OCI-LY1 (cell line): ENCODE results near the gene CTNND2.

Experiments
- H2AFZ ChIP-seq: fragments of 200-600 bp; sonication (generic), shearing (Covaris generic); 2 replicates; pipeline ENCODE4 v1.6.0; 2014; ENCODE audit warnings: antibody characterized with exemption, mild to moderate bottlenecking, low read length
- H3F3A ChIP-seq: fragments of 200-600 bp; sonication (generic), shearing (Covaris generic); 2 replicates; pipeline ENCODE4 v1.6.0; 2014; ENCODE audit warnings: mild to moderate bottlenecking, antibody characterized with exemption, low read length, moderate library complexity; ENCODE audit not compliant: insufficient read depth
- H3K27ac ChIP-seq: fragments of 200-600 bp; sonication (generic); 2 replicates; pipeline ENCODE4 v1.5.1; 2014; ENCODE audit warnings: low read length, mixed run types, mild to moderate bottlenecking, low read depth; ENCODE audit not compliant: poor library complexity, severe bottlenecking
- H3K27me3 ChIP-seq: fragments of 200-600 bp; sonication (generic); 2 replicates; pipeline ENCODE4 v1.6.0; 2014; ENCODE audit warnings: antibody characterized with exemption, mild to moderate bottlenecking, low read length, moderate library complexity; ENCODE audit not compliant: insufficient read depth
- H3K36me3 ChIP-seq: fragments of 200-600 bp; sonication (generic); 2 replicates; pipeline ENCODE4 v1.6.1; 2014; ENCODE audit warnings: mild to moderate bottlenecking, antibody characterized with exemption, low read length, moderate library complexity, mixed read lengths; ENCODE audit not compliant: insufficient read depth
- H3K4me1 ChIP-seq: fragments of 200-600 bp; sonication (generic); 2 replicates; pipeline ENCODE4 v1.5.1; 2014; ENCODE audit warnings: mild to moderate bottlenecking, low read length, moderate library complexity; ENCODE audit not compliant: insufficient read depth, severe bottlenecking
- H3K4me2 ChIP-seq: fragments of 200-600 bp; sonication (generic), shearing (Covaris generic); 2 replicates; pipeline ENCODE4 v1.6.1; 2014; ENCODE audit warnings: low read length
- H3K4me3 ChIP-seq: fragments of 200-600 bp; sonication (generic); 2 replicates; pipeline ENCODE4 v1.5.1; 2014; ENCODE audit warnings: low read length, low read depth, mild to moderate bottlenecking, mixed read lengths; ENCODE audit not compliant: poor library complexity, severe bottlenecking
- H3K79me2 ChIP-seq: fragments of 200-600 bp; shearing (Covaris generic); 2 replicates; pipeline ENCODE4 v1.6.1; 2016; ENCODE audit warnings: mixed run types, low read length, mixed read lengths; ENCODE audit not compliant: insufficient read depth
- H3K9ac ChIP-seq: fragments of 200-600 bp; sonication (generic), shearing (Covaris generic); 2 replicates; pipeline ENCODE4 v1.6.1; 2014; ENCODE audit warnings: mild to moderate bottlenecking, low read length, mixed read lengths
- H3K9me2 ChIP-seq: fragments of 200-600 bp; sonication (generic), shearing (Covaris generic); 2 replicates; pipeline ENCODE4 v1.6.1; 2014; ENCODE audit warnings: low read depth, mild to moderate bottlenecking, low read length, mixed read lengths
- H3K9me3 ChIP-seq: fragments of 200-600 bp; shearing (Covaris generic); 2 replicates; pipeline ENCODE4 v1.6.1; 2014; ENCODE audit warnings: low read length, mixed read lengths
- H4K20me1 ChIP-seq: fragments of 200-600 bp; sonication (generic), shearing (Covaris generic); 2 replicates; pipeline ENCODE4 v1.6.0; 2016; ENCODE audit warnings: mild to moderate bottlenecking, low read length; ENCODE audit not compliant: insufficient read depth
- CTCF ChIP-seq: fragments of 200-600 bp; sonication (generic), shearing (Covaris generic); IDR thresholded peaks from 2 replicates; pipeline ENCODE4 v1.5.1; 2017; ENCODE audit warnings: mild to moderate bottlenecking, antibody characterized with exemption, low read length, moderate library complexity, mixed read lengths
- EZH2 ChIP-seq: fragments of 200-600 bp; sonication (generic), shearing (Covaris generic); IDR thresholded peaks from 2 replicates; pipeline ENCODE4 v1.8.0; 2017; ENCODE audit warnings: borderline replicate concordance, mixed run types, mild to moderate bottlenecking, antibody characterized with exemption, low read length, moderate library complexity, mixed read lengths

CTNND2 gene

GRCh38 chr5:11449966-11450365 is 454.3 kb downstream of the CTNND2 start:
- Histone ChIP-seq H3K4me1 (no peaks in the 10 kb centered on the region), H3K9ac (no peak overlapping the region), H3K79me2 (no peaks in the 10 kb centered on the region), H4K20me1 (no peaks in the 10 kb centered on the region), H3K27me3 (no peaks in the 10 kb centered on the region), H3K9me2 (no peaks in the 10 kb centered on the region), H2AFZ (no peak overlapping the region), H3K36me3 (no peaks in the 10 kb centered on the region), H3K27ac (no peak overlapping the region), H3K4me3 (no peak overlapping the region), H3K4me2 (no peak overlapping the region), H3F3A (no peaks in the 10 kb centered on the region), H3K9me3 (no peaks in the 10 kb centered on the region)
- no peak for TF ChIP-seq CTCF
- no peak for TF ChIP-seq EZH2

GRCh38 chr5:11449217-11449616 is 455.0 kb downstream of the CTNND2 start:
- no peaks in the 10 kb centered on the region for H3K9me3 ChIP-seq
- H4K20me1 ChIP-seq, result no peaks in the 10 kb centered on the region
- no peak overlapping the region for H3K4me3 ChIP-seq
- H3K9me2 ChIP-seq, result no peaks in the 10 kb centered on the region
- no peak overlapping the region for H3K4me2 ChIP-seq
- H3K79me2 ChIP-seq, result no peaks in the 10 kb centered on the region
- no peak overlapping the region for H2AFZ ChIP-seq
- TF ChIP-seq EZH2 (no peak), CTCF (no peak)
- no peaks in the 10 kb centered on the region for H3K36me3 ChIP-seq
- H3F3A ChIP-seq, result no peaks in the 10 kb centered on the region
- no peak overlapping the region for H3K9ac ChIP-seq
- no peaks in the 10 kb centered on the region for H3K27me3 ChIP-seq
- H3K27ac ChIP-seq, result no peak overlapping the region
- no peaks in the 10 kb centered on the region for H3K4me1 ChIP-seq

DNA sequence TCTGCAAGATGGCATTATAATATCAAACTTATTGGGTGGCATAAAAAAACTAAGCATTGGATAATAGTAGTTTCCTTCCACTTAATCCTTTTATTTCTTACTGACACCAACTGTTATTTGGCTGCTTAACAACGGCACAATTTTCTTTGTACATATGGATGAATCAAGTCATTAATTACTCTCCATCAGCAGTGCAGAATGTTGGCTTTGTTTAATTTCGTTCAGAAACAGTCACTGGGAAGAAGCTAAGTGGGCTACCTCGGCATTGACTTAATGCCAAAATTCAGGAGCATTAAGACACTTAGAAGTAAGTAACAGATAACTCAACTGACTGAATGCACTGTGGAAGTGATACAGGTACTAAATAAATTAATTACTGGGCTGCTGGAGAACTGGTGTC is 460.4 kb downstream of the CTNND2 start:
- no peak for TF ChIP-seq EZH2
- TF ChIP-seq CTCF, result no peak
- no peaks in the 10 kb centered on the region for H3K9me3 ChIP-seq
- no peaks in the 10 kb centered on the region for H3K27me3 ChIP-seq
- H3F3A ChIP-seq, result no peaks in the 10 kb centered on the region
- no peak overlapping the region for H3K4me2 ChIP-seq
- H3K27ac ChIP-seq, result no peak overlapping the region
- no peaks in the 10 kb centered on the region for H3K9me2 ChIP-seq
- no peak overlapping the region for H3K4me3 ChIP-seq
- no peak overlapping the region for H3K9ac ChIP-seq
- H3K36me3 ChIP-seq, result no peaks in the 10 kb centered on the region
- H2AFZ ChIP-seq, result no peak overlapping the region
- no peaks in the 10 kb centered on the region for H3K79me2 ChIP-seq
- H3K4me1 ChIP-seq, result no peaks in the 10 kb centered on the region
- no peaks in the 10 kb centered on the region for H4K20me1 ChIP-seq
